GM23338 (cell line): Measurements from ENCODE around the gene PCGF3. TPM values are rescaled to one million over a fixed set of nuclear protein-coding genes. Genes with fewer than 3 reads are reported as not detected.

Experiments used
- ATAC-seq: fragments of 200-7000 bp; cut with Tn5 transposase; 3 replicates; pipeline ENCODE4 v1.9.1; 2020
- DNase-seq: peaks from one replicate; pipeline ENCODE4 v3.0.0-alpha.2; 2015; ENCODE audit warnings: low spot score
- H2AFZ ChIP-seq: fragments of 200-600 bp; sonication (generic); 2 replicates; pipeline ENCODE4 v1.8.0; 2016; ENCODE audit warnings: antibody characterized with exemption, mild to moderate bottlenecking, moderate library complexity
- H3F3A ChIP-seq: fragments of 200-600 bp; sonication (generic); replicated peaks from 2 replicates; pipeline ENCODE4 v1.8.0; 2017; ENCODE audit warnings: antibody characterized with exemption, mixed run types, low read depth
- H3K27ac ChIP-seq: fragments of 200-600 bp; sonication (generic); 2 replicates; pipeline ENCODE4 v1.6.1; 2016; ENCODE audit warnings: low read depth
- H3K27me3 ChIP-seq: fragments of 200-600 bp; sonication (generic); 2 replicates; pipeline ENCODE4 v1.8.0; 2016; ENCODE audit warnings: mild to moderate bottlenecking, mixed run types, moderate library complexity; ENCODE audit not compliant: insufficient read depth
- H3K36me3 ChIP-seq: fragments of 200-600 bp; sonication (generic); 2 replicates; pipeline ENCODE4 v1.8.0; 2016; ENCODE audit warnings: mild to moderate bottlenecking; ENCODE audit not compliant: insufficient read depth
- H3K4me1 ChIP-seq: fragments of 200-600 bp; sonication (generic); 2 replicates; pipeline ENCODE4 v1.8.0; 2016; ENCODE audit warnings: mild to moderate bottlenecking, moderate library complexity; ENCODE audit not compliant: insufficient read depth
- H3K4me2 ChIP-seq: fragments of 200-600 bp; sonication (generic); 2 replicates; pipeline ENCODE4 v1.7.1; 2017; ENCODE audit warnings: mixed run types
- H3K4me3 ChIP-seq: fragments of 200-600 bp; sonication (generic); 2 replicates; pipeline ENCODE4 v1.6.1; 2016; ENCODE audit warnings: mixed run types
- H3K79me2 ChIP-seq: fragments of 200-600 bp; sonication (generic); replicated peaks from 2 replicates; pipeline ENCODE4 v1.8.0; 2017; ENCODE audit warnings: mild to moderate bottlenecking; ENCODE audit not compliant: insufficient read depth
- H3K9me2 ChIP-seq: fragments of 200-600 bp; sonication (generic); 2 replicates; pipeline ENCODE4 v1.8.0; 2017; ENCODE audit not compliant: insufficient read depth
- H4K20me1 ChIP-seq: fragments of 200-600 bp; sonication (generic); replicated peaks from 2 replicates; pipeline ENCODE4 v1.8.0; 2017; ENCODE audit warnings: mild to moderate bottlenecking; ENCODE audit not compliant: insufficient read depth
- H3K27ac Mint-ChIP-seq: 2 replicates; pipeline ENCODE4 v1.8.0; 2020; ENCODE audit warnings: inconsistent platforms, mild to moderate bottlenecking, moderate library complexity, mixed read lengths
- H3K27me3 Mint-ChIP-seq: 3 replicates; pipeline ENCODE4 v1.8.0; 2022; ENCODE audit warnings: low read depth, mild to moderate bottlenecking, moderate library complexity, mixed read lengths, inconsistent platforms; ENCODE audit not compliant: insufficient read depth, poor library complexity
- H3K36me3 Mint-ChIP-seq: 3 replicates; pipeline ENCODE4 v1.8.0; 2021; ENCODE audit warnings: low read depth, mild to moderate bottlenecking, inconsistent platforms, moderate library complexity, mixed read lengths
- H3K4me1 Mint-ChIP-seq: 3 replicates; pipeline ENCODE4 v1.8.0; 2020; ENCODE audit warnings: mild to moderate bottlenecking, inconsistent platforms, mixed read lengths
- H3K4me3 Mint-ChIP-seq: 3 replicates; pipeline ENCODE4 v1.8.0; 2021; ENCODE audit warnings: moderate library complexity, mild to moderate bottlenecking, inconsistent platforms, mixed read lengths
- H3K9me3 Mint-ChIP-seq: 3 replicates; pipeline ENCODE4 v1.8.0; 2020; ENCODE audit warnings: moderate library complexity, mild to moderate bottlenecking, inconsistent platforms, mixed read lengths
- EZH2 ChIP-seq: fragments of 200-600 bp; sonication (generic); IDR thresholded peaks from one replicate; pipeline ENCODE4 v1.8.0; 2017; ENCODE audit warnings: antibody characterized with exemption, mild to moderate bottlenecking, low read depth; ENCODE audit not compliant: unreplicated experiment
- EZH2phosphoT487 ChIP-seq: fragments of 200-600 bp; sonication (generic); IDR thresholded peaks from one replicate; pipeline ENCODE4 v1.8.1; 2018; ENCODE audit warnings: antibody characterized with exemption; ENCODE audit not compliant: unreplicated experiment
- JUNB ChIP-seq: IDR thresholded peaks from one replicate; pipeline ENCODE4 v1.6.1; 2016; ENCODE audit warnings: antibody characterized with exemption; ENCODE audit not compliant: unreplicated experiment
- NANOG ChIP-seq: IDR thresholded peaks from 2 replicates; pipeline ENCODE4 v1.6.1; 2016; ENCODE audit warnings: antibody characterized with exemption, borderline replicate concordance
- ZNF331 ChIP-seq: fragments of 250-450 bp; sonication (Bioruptor Pico); IDR thresholded peaks from 2 replicates; pipeline ENCODE4 v1.5.0; 2020; ENCODE audit warnings: low read depth, mild to moderate bottlenecking, moderate library complexity
- polyA plus RNA-seq: library from polyadenylated mRNA; unstranded; fragments of >200 nt; fragmentation: Nextera tagmentation; extraction: Ambion mirVana; gene quantifications from 2 replicates; pipeline ENCODE4 v1.2.1, GENCODE V29; 2016
- total RNA-seq: library from RNA; depleted of rRNA; stranded (reverse); fragments of >200 nt; shearing (Covaris generic); gene quantifications from 2 replicates; pipeline ENCODE4 v1.2.3, GENCODE V29; 2014
- TF ChIP-seq, protein P1 (sequence below), 2 experiments: fragments of 200-600 bp in 1 of 2; sonication (generic) in 1 of 2; conservative IDR thresholded peaks; 2 replicates each; pipeline versions ENCODE4 v1.5.1 to v1.6.1; 2016 to 2017; ENCODE audit warnings: antibody characterized with exemption in 2 of 2, low read depth in 2 of 2, mild to moderate bottlenecking in 2 of 2, moderate library complexity in 1 of 2
- TF ChIP-seq, protein P2 (sequence below): IDR thresholded peaks from one replicate; pipeline ENCODE4 v1.6.1; 2018; ENCODE audit warnings: antibody characterized with exemption; ENCODE audit not compliant: unreplicated experiment
- TF ChIP-seq, protein P3 (sequence below): fragments of 250-450 bp; sonication (Bioruptor Pico); IDR thresholded peaks from 2 replicates; pipeline ENCODE4 v1.5.0; 2020; ENCODE audit warnings: mild to moderate bottlenecking, moderate library complexity

PCGF3 gene
- total and polyA plus RNA-seq, 2 experiments from 2014 or later, result 33.1 to 49.0 TPM

GRCh38 chr4:788006-788635 lies 82.5 kb downstream of the PCGF3 start (continued):
- TF ChIP-seq, protein P1, sequence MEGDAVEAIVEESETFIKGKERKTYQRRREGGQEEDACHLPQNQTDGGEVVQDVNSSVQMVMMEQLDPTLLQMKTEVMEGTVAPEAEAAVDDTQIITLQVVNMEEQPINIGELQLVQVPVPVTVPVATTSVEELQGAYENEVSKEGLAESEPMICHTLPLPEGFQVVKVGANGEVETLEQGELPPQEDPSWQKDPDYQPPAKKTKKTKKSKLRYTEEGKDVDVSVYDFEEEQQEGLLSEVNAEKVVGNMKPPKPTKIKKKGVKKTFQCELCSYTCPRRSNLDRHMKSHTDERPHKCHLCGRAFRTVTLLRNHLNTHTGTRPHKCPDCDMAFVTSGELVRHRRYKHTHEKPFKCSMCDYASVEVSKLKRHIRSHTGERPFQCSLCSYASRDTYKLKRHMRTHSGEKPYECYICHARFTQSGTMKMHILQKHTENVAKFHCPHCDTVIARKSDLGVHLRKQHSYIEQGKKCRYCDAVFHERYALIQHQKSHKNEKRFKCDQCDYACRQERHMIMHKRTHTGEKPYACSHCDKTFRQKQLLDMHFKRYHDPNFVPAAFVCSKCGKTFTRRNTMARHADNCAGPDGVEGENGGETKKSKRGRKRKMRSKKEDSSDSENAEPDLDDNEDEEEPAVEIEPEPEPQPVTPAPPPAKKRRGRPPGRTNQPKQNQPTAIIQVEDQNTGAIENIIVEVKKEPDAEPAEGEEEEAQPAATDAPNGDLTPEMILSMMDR (conservative IDR thresholded peaks at IDR 0.05; ENCODE audit: low read depth in 2 of 2), result no peak
- TF ChIP-seq, protein P2, sequence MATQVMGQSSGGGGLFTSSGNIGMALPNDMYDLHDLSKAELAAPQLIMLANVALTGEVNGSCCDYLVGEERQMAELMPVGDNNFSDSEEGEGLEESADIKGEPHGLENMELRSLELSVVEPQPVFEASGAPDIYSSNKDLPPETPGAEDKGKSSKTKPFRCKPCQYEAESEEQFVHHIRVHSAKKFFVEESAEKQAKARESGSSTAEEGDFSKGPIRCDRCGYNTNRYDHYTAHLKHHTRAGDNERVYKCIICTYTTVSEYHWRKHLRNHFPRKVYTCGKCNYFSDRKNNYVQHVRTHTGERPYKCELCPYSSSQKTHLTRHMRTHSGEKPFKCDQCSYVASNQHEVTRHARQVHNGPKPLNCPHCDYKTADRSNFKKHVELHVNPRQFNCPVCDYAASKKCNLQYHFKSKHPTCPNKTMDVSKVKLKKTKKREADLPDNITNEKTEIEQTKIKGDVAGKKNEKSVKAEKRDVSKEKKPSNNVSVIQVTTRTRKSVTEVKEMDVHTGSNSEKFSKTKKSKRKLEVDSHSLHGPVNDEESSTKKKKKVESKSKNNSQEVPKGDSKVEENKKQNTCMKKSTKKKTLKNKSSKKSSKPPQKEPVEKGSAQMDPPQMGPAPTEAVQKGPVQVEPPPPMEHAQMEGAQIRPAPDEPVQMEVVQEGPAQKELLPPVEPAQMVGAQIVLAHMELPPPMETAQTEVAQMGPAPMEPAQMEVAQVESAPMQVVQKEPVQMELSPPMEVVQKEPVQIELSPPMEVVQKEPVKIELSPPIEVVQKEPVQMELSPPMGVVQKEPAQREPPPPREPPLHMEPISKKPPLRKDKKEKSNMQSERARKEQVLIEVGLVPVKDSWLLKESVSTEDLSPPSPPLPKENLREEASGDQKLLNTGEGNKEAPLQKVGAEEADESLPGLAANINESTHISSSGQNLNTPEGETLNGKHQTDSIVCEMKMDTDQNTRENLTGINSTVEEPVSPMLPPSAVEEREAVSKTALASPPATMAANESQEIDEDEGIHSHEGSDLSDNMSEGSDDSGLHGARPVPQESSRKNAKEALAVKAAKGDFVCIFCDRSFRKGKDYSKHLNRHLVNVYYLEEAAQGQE, result no peak
- no peak for TF ChIP-seq EZH2phosphoT487
- TF ChIP-seq JUNB, result no peak
- TF ChIP-seq ZNF331, result no peak

DNA sequence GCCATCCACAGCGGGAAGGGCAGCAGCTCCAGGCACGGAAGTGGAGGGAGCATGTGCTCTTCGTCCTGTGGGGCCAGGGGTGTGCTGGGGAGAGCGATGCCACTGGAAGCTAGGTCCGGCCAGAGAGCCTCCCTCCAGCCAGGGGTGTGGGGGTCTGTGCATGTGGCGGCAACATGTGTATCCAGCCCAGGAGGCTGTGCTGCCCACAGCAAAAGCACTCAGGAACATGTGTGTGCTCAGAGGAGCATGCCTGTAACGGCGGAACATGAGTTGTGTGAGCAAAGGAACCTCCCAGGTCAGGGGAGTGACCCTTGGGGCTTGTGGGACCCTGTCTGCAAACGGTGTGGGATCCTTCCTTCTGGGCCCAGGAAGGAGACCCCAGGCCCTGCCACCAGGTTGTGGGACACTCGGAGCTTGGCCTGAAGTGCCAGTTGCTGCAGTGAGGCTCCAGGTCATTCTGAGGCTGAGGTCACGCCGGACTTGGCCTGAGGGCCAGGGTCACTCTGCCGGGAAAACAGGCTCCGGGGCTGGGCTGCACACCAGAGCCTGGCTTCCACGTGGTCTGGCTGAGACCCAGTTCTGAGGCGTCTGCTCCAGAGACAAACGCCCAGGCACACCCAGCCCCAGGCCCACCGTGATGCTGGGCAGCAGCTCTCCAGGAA lies 83.1 kb downstream of the PCGF3 start:
- no peak overlapping the region for H3K4me2 ChIP-seq
- no peak overlapping the region for H3K4me3 Mint-ChIP-seq
- H3F3A ChIP-seq, result peaks cover 3% of the 10 kb centered on the region; the same call in 1 of the 2 replicates
- H3K27ac ChIP-seq, result no peak overlapping the region
- ATAC-seq, result no peak
- H3K4me1 ChIP-seq, result peaks cover 24% of the 10 kb centered on the region
- H4K20me1 ChIP-seq, result no peaks in the 10 kb centered on the region
- H3K36me3 ChIP-seq, result no peaks in the 10 kb centered on the region
- H3K9me3 Mint-ChIP-seq, result no peaks in the 10 kb centered on the region; the same call in 2 of the 3 replicates
- peaks cover 29% of the 10 kb centered on the region for H3K4me1 Mint-ChIP-seq
- H2AFZ ChIP-seq, result no peak overlapping the region
- no peak for DNase-seq
- H3K27ac Mint-ChIP-seq, result no peak overlapping the region
- H3K4me3 ChIP-seq, result no peak overlapping the region
- no peaks in the 10 kb centered on the region for H3K79me2 ChIP-seq
- peaks cover 59% of the 10 kb centered on the region for H3K27me3 Mint-ChIP-seq
- H3K27me3 ChIP-seq, result peaks cover 63% of the 10 kb centered on the region
- no peaks in the 10 kb centered on the region; the same call in 2 of the 3 replicates for H3K36me3 Mint-ChIP-seq
- no peaks in the 10 kb centered on the region for H3K9me2 ChIP-seq
- TF ChIP-seq, protein P3, sequence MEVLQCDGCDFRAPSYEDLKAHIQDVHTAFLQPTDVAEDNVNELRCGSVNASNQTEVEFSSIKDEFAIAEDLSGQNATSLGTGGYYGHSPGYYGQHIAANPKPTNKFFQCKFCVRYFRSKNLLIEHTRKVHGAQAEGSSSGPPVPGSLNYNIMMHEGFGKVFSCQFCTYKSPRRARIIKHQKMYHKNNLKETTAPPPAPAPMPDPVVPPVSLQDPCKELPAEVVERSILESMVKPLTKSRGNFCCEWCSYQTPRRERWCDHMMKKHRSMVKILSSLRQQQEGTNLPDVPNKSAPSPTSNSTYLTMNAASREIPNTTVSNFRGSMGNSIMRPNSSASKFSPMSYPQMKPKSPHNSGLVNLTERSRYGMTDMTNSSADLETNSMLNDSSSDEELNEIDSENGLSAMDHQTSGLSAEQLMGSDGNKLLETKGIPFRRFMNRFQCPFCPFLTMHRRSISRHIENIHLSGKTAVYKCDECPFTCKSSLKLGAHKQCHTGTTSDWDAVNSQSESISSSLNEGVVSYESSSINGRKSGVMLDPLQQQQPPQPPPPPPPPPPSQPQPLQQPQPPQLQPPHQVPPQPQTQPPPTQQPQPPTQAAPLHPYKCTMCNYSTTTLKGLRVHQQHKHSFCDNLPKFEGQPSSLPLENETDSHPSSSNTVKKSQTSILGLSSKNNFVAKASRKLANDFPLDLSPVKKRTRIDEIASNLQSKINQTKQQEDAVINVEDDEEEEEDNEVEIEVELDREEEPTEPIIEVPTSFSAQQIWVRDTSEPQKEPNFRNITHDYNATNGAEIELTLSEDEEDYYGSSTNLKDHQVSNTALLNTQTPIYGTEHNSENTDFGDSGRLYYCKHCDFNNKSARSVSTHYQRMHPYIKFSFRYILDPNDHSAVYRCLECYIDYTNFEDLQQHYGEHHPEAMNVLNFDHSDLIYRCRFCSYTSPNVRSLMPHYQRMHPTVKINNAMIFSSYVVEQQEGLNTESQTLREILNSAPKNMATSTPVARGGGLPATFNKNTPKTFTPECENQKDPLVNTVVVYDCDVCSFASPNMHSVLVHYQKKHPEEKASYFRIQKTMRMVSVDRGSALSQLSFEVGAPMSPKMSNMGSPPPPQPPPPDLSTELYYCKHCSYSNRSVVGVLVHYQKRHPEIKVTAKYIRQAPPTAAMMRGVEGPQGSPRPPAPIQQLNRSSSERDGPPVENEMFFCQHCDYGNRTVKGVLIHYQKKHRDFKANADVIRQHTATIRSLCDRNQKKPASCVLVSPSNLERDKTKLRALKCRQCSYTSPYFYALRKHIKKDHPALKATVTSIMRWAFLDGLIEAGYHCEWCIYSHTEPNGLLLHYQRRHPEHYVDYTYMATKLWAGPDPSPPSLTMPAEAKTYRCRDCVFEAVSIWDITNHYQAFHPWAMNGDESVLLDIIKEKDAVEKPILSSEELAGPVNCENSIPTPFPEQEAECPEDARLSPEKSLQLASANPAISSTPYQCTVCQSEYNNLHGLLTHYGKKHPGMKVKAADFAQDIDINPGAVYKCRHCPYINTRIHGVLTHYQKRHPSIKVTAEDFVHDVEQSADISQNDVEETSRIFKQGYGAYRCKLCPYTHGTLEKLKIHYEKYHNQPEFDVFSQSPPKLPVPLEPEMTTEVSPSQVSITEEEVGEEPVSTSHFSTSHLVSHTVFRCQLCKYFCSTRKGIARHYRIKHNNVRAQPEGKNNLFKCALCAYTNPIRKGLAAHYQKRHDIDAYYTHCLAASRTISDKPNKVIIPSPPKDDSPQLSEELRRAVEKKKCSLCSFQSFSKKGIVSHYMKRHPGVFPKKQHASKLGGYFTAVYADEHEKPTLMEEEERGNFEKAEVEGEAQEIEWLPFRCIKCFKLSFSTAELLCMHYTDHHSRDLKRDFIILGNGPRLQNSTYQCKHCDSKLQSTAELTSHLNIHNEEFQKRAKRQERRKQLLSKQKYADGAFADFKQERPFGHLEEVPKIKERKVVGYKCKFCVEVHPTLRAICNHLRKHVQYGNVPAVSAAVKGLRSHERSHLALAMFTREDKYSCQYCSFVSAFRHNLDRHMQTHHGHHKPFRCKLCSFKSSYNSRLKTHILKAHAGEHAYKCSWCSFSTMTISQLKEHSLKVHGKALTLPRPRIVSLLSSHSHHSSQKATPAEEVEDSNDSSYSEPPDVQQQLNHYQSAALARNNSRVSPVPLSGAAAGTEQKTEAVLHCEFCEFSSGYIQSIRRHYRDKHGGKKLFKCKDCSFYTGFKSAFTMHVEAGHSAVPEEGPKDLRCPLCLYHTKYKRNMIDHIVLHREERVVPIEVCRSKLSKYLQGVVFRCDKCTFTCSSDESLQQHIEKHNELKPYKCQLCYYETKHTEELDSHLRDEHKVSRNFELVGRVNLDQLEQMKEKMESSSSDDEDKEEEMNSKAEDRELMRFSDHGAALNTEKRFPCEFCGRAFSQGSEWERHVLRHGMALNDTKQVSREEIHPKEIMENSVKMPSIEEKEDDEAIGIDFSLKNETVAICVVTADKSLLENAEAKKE, result no peak
- TF ChIP-seq EZH2 (no peak), NANOG (no peak)
- TF ChIP-seq, protein P2, result no peak
